ENCODE data around the gene APLF.

Gene APLF

GRCh38 chr2:68565273-68565672 lies 97.9 kb downstream of the APLF start:
- Histone ChIP-seq H3K27ac (replicated peaks) (no peak overlapping the region), H3K4me3 (replicated peaks; ENCODE audit: insufficient read depth, low read length) (no peak overlapping the region), H3K27me3 (ENCODE audit: insufficient read depth, poor library complexity, severe bottlenecking) (no peaks in the 10 kb centered on the region)
- TF ChIP-seq GABPA (IDR thresholded peaks at IDR 0.05; ENCODE audit: low read depth) (no peak), SPI1 (IDR thresholded peaks at IDR 0.05; ENCODE audit: borderline replicate concordance, low read depth) (no peak), POLR2AphosphoS5 (IDR thresholded peaks at IDR 0.05; ENCODE audit: low read depth) (no peak)
- TF ChIP-seq, protein P1, sequence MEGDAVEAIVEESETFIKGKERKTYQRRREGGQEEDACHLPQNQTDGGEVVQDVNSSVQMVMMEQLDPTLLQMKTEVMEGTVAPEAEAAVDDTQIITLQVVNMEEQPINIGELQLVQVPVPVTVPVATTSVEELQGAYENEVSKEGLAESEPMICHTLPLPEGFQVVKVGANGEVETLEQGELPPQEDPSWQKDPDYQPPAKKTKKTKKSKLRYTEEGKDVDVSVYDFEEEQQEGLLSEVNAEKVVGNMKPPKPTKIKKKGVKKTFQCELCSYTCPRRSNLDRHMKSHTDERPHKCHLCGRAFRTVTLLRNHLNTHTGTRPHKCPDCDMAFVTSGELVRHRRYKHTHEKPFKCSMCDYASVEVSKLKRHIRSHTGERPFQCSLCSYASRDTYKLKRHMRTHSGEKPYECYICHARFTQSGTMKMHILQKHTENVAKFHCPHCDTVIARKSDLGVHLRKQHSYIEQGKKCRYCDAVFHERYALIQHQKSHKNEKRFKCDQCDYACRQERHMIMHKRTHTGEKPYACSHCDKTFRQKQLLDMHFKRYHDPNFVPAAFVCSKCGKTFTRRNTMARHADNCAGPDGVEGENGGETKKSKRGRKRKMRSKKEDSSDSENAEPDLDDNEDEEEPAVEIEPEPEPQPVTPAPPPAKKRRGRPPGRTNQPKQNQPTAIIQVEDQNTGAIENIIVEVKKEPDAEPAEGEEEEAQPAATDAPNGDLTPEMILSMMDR (IDR thresholded peaks at IDR 0.05; ENCODE audit: insufficient read depth, low read length), result no peak
- TF ChIP-seq, protein P2, sequence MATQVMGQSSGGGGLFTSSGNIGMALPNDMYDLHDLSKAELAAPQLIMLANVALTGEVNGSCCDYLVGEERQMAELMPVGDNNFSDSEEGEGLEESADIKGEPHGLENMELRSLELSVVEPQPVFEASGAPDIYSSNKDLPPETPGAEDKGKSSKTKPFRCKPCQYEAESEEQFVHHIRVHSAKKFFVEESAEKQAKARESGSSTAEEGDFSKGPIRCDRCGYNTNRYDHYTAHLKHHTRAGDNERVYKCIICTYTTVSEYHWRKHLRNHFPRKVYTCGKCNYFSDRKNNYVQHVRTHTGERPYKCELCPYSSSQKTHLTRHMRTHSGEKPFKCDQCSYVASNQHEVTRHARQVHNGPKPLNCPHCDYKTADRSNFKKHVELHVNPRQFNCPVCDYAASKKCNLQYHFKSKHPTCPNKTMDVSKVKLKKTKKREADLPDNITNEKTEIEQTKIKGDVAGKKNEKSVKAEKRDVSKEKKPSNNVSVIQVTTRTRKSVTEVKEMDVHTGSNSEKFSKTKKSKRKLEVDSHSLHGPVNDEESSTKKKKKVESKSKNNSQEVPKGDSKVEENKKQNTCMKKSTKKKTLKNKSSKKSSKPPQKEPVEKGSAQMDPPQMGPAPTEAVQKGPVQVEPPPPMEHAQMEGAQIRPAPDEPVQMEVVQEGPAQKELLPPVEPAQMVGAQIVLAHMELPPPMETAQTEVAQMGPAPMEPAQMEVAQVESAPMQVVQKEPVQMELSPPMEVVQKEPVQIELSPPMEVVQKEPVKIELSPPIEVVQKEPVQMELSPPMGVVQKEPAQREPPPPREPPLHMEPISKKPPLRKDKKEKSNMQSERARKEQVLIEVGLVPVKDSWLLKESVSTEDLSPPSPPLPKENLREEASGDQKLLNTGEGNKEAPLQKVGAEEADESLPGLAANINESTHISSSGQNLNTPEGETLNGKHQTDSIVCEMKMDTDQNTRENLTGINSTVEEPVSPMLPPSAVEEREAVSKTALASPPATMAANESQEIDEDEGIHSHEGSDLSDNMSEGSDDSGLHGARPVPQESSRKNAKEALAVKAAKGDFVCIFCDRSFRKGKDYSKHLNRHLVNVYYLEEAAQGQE (IDR thresholded peaks at IDR 0.05; ENCODE audit: insufficient replicate concordance, low read depth), result no peak
- DNase-seq (ENCODE audit: low read depth in 1 of 2, low spot score in 1 of 2), result no peak

DNA sequence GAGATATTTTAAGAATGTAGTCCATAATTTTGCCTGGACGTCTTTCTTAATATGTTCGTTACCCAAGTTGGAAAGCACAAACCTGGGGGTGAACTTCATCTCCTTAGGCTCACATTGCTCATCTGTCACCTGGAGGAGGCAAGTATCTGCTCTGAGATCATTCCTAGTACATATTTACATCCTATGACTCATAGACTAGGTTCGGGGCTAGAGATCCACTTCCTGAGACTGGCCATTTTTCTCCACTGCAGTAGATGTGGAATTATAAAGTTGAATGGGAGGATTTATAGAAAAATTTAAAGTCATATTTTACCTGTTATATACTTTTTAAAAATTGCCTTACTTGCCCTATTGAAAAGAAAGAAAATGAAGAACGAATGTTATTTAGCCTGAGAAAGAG lies 98.5 kb downstream of the APLF start:
- Histone ChIP-seq H3K27ac (replicated peaks) (no peak overlapping the region), H3K27me3 (ENCODE audit: insufficient read depth, poor library complexity, severe bottlenecking) (no peaks in the 10 kb centered on the region), H3K4me3 (replicated peaks; ENCODE audit: insufficient read depth, low read length) (no peak overlapping the region)
- DNase-seq (ENCODE audit: low read depth in 1 of 2, low spot score in 1 of 2), result no peak
- TF ChIP-seq, protein P2 (IDR thresholded peaks at IDR 0.05; ENCODE audit: insufficient replicate concordance, low read depth), result no peak
- TF ChIP-seq, protein P1 (IDR thresholded peaks at IDR 0.05; ENCODE audit: insufficient read depth, low read length), result no peak
- TF ChIP-seq GABPA (IDR thresholded peaks at IDR 0.05; ENCODE audit: low read depth) (no peak), POLR2AphosphoS5 (IDR thresholded peaks at IDR 0.05; ENCODE audit: low read depth) (no peak), SPI1 (IDR thresholded peaks at IDR 0.05; ENCODE audit: borderline replicate concordance, low read depth) (no peak)

DNA sequence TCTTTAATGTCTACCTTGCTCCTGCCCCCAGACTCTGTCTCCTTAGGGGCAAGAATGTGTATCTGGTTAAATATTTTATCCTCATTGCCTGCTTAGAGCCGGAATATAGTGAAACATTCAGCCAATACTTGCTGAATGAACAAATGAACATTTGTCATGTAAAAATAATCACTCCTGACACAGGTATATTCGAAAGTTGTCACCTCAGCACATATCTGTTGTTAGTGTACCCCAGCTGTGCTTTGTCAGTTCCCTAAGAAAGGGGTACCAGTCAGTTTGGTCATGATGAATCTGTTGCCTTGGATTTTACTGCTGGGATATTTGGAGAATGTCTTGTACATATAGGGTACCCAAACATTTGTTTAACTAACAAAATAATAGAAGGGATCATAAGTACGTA lies 99.0 kb downstream of the APLF start:
- Histone ChIP-seq H3K27ac (replicated peaks) (no peak overlapping the region), H3K27me3 (ENCODE audit: insufficient read depth, poor library complexity, severe bottlenecking) (no peaks in the 10 kb centered on the region), H3K4me3 (replicated peaks; ENCODE audit: insufficient read depth, low read length) (no peak overlapping the region)
- no peak for TF ChIP-seq SPI1 (IDR thresholded peaks at IDR 0.05; ENCODE audit: borderline replicate concordance, low read depth)
- TF ChIP-seq, protein P2 (IDR thresholded peaks at IDR 0.05; ENCODE audit: insufficient replicate concordance, low read depth), result no peak
- TF ChIP-seq, protein P1 (IDR thresholded peaks at IDR 0.05; ENCODE audit: insufficient read depth, low read length), result no peak
- no peak for TF ChIP-seq POLR2AphosphoS5 (IDR thresholded peaks at IDR 0.05; ENCODE audit: low read depth)
- no peak for TF ChIP-seq GABPA (IDR thresholded peaks at IDR 0.05; ENCODE audit: low read depth)
- DNase-seq (ENCODE audit: low read depth in 1 of 2, low spot score in 1 of 2), result no peak

All from HL-60 (cell line).